DOHH2 (cell line): ENCODE data around the gene ZBTB40.

Source experiments
- H3F3A ChIP-seq: fragments of 200-600 bp; sonication (generic), shearing (Covaris generic); 2 replicates; pipeline ENCODE4 v1.6.0; 2016; ENCODE audit warnings: antibody characterized with exemption, mild to moderate bottlenecking; ENCODE audit not compliant: control insufficient read depth, insufficient read depth
- H3K27ac ChIP-seq: fragments of 200-600 bp; sonication (generic); 2 replicates; pipeline ENCODE4 v1.5.1; 2014; ENCODE audit warnings: low read depth, mild to moderate bottlenecking, low read length, moderate library complexity
- H3K27me3 ChIP-seq: fragments of 200-600 bp; sonication (generic); 2 replicates; pipeline ENCODE4 v1.6.1; 2014; ENCODE audit warnings: mild to moderate bottlenecking, low read length, mixed read lengths; ENCODE audit not compliant: control insufficient read depth
- H3K36me3 ChIP-seq: fragments of 200-600 bp; sonication (generic); 2 replicates; pipeline ENCODE4 v1.6.1; 2014; ENCODE audit warnings: mild to moderate bottlenecking, low read length, moderate library complexity, mixed read lengths; ENCODE audit not compliant: control insufficient read depth
- H3K4me1 ChIP-seq: fragments of 200-600 bp; sonication (generic); 2 replicates; pipeline ENCODE4 v1.6.1; 2014; ENCODE audit warnings: mild to moderate bottlenecking, low read length, mixed read lengths; ENCODE audit not compliant: control insufficient read depth
- H3K4me2 ChIP-seq: fragments of 200-600 bp; sonication (generic); 2 replicates; pipeline ENCODE4 v1.6.0; 2014; ENCODE audit warnings: mild to moderate bottlenecking, low read length, moderate library complexity
- H3K4me3 ChIP-seq: fragments of 200-600 bp; sonication (generic); 2 replicates; pipeline ENCODE4 v1.5.1; 2014; ENCODE audit warnings: mild to moderate bottlenecking, low read length, mixed read lengths
- H3K79me2 ChIP-seq: fragments of 200-600 bp; sonication (generic); 2 replicates; pipeline ENCODE4 v1.6.1; 2014; ENCODE audit warnings: mild to moderate bottlenecking, low read length, mixed read lengths; ENCODE audit not compliant: control insufficient read depth
- H3K9me2 ChIP-seq: fragments of 200-600 bp; sonication (generic); replicated peaks from 2 replicates; pipeline ENCODE4 v1.6.1; 2014; ENCODE audit warnings: mild to moderate bottlenecking, low read length, mixed read lengths; ENCODE audit not compliant: control insufficient read depth
- H3K9me3 ChIP-seq: fragments of 200-600 bp; sonication (generic); 2 replicates; pipeline ENCODE4 v1.6.1; 2014; ENCODE audit warnings: antibody characterized with exemption, low read length, mixed read lengths; ENCODE audit not compliant: control insufficient read depth, insufficient read depth
- H4K20me1 ChIP-seq: fragments of 200-600 bp; sonication (generic); 2 replicates; pipeline ENCODE4 v1.6.0; 2014; ENCODE audit warnings: low read depth, mild to moderate bottlenecking, antibody characterized with exemption, low read length, moderate library complexity; ENCODE audit not compliant: control insufficient read depth, insufficient read depth
- EZH2phosphoT487 ChIP-seq: fragments of 200-600 bp; sonication (generic); IDR thresholded peaks from 2 replicates; pipeline ENCODE4 v1.6.1; 2017; ENCODE audit warnings: borderline replicate concordance, mild to moderate bottlenecking, antibody characterized with exemption, low read length, moderate library complexity, mixed read lengths
- TF ChIP-seq, protein P1 (sequence below): fragments of 200-600 bp; sonication (generic); IDR thresholded peaks from one replicate; pipeline ENCODE4 v1.5.1; 2014; ENCODE audit warnings: antibody characterized with exemption, mild to moderate bottlenecking, low read depth, low read length; ENCODE audit not compliant: poor library complexity, severe bottlenecking

Gene ZBTB40

DNA sequence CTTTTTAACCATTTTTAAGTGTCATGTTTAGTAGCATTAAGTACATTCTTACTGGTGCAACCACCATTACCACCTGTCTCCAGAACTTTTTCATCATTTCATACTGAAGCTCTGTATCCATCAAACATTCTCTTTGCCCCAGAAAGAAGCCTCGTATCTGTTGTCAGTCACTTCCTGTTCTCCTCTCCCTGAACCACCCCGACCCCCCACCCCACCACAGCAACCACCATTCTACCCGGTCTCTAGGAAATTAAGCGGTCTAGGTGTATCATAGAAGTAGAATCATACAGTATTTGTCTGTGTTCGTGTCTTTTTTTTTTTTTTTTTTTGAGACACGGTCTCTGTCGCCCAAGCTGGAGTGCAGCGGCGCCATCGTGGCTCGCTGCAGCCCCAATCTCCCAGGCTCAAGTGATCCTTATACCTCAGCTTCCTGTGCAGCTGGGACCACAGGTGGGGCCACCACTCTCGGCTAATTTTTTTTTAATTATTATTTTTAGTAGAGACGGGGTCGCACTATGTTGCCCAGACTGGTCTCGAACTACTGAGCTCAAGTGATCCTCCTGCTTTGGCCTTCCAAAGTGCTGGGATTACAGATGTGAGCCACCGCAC, 88.0 kb downstream of the ZBTB40 start:
- peaks cover 20% of the 10 kb centered on the region for H3K4me1 ChIP-seq
- no peaks in the 10 kb centered on the region for H3K9me2 ChIP-seq
- peak overlapping the region; percentile 21 for H3K4me2 ChIP-seq
- TF ChIP-seq, protein P1, sequence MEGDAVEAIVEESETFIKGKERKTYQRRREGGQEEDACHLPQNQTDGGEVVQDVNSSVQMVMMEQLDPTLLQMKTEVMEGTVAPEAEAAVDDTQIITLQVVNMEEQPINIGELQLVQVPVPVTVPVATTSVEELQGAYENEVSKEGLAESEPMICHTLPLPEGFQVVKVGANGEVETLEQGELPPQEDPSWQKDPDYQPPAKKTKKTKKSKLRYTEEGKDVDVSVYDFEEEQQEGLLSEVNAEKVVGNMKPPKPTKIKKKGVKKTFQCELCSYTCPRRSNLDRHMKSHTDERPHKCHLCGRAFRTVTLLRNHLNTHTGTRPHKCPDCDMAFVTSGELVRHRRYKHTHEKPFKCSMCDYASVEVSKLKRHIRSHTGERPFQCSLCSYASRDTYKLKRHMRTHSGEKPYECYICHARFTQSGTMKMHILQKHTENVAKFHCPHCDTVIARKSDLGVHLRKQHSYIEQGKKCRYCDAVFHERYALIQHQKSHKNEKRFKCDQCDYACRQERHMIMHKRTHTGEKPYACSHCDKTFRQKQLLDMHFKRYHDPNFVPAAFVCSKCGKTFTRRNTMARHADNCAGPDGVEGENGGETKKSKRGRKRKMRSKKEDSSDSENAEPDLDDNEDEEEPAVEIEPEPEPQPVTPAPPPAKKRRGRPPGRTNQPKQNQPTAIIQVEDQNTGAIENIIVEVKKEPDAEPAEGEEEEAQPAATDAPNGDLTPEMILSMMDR: no peak
- no peak for TF ChIP-seq EZH2phosphoT487
- H3K27me3 ChIP-seq: no peaks in the 10 kb centered on the region
- no peaks in the 10 kb centered on the region for H3F3A ChIP-seq
- H3K36me3 ChIP-seq: no peaks in the 10 kb centered on the region
- no peaks in the 10 kb centered on the region for H4K20me1 ChIP-seq
- no peak overlapping the region for H3K4me3 ChIP-seq
- no peaks in the 10 kb centered on the region for H3K79me2 ChIP-seq
- no peak overlapping the region for H3K27ac ChIP-seq
- no peaks in the 10 kb centered on the region for H3K9me3 ChIP-seq

DNA sequence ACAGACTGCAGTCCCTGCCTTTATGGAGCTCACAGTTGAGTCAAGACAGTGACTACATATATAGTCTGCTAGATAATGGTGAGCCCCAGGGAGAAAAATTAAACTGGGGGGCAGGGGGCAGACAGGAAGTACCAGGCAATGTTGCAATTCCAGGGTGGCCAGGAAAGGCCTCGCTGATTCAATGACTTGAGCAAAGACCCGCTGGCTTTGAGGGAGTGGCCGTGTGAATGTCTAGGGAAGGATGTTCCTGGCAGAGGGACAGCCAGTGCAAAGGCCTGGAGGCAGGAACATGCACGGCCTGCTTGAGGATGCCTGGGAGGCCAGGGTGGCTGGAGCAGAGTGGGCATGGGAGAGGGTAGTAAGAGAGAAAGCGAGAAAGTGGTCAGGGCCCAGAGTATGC, 88.7 kb downstream of the ZBTB40 start:
- H3K9me2 ChIP-seq: no peaks in the 10 kb centered on the region
- no peak overlapping the region for H3K27ac ChIP-seq
- TF ChIP-seq EZH2phosphoT487: no peak
- TF ChIP-seq, protein P1: no peak
- H3F3A ChIP-seq: no peaks in the 10 kb centered on the region
- H3K79me2 ChIP-seq: no peaks in the 10 kb centered on the region
- no peaks in the 10 kb centered on the region for H4K20me1 ChIP-seq
- no peak overlapping the region for H3K4me2 ChIP-seq
- H3K4me1 ChIP-seq: peaks cover 20% of the 10 kb centered on the region
- no peak overlapping the region for H3K4me3 ChIP-seq
- H3K36me3 ChIP-seq: no peaks in the 10 kb centered on the region
- no peaks in the 10 kb centered on the region for H3K9me3 ChIP-seq
- H3K27me3 ChIP-seq: no peaks in the 10 kb centered on the region

DNA sequence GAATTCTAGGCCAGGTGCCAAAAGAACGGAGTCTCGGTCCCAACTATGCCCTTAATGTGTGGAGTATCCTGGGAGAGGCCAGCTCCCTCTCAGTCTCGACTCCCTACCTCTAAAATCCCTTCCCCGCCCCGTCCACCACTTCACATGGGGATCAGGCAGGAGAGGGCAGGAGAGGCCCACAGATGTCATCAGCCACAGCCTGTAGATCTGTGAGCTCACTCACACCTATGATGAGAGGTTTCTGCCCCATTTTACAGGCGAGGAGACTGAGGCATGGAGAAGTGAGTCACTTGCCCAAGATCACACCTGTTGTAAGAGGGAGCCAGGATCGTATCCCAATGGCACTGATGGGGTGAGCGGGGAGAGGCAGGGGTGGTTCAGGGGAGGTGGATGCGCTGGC, 91.2 kb downstream of the ZBTB40 start:
- TF ChIP-seq EZH2phosphoT487: no peak
- TF ChIP-seq, protein P1: no peak
- H3K9me2 ChIP-seq: no peaks in the 10 kb centered on the region

More for the DNA sequence above, 91.2 kb downstream of the ZBTB40 start:
- Histone ChIP-seq H3K4me1 (peaks cover 20% of the 10 kb centered on the region), H3K4me3 (no peak overlapping the region), H3K4me2 (no peak overlapping the region), H3K79me2 (no peaks in the 10 kb centered on the region), H3K9me3 (no peaks in the 10 kb centered on the region), H3K27me3 (no peaks in the 10 kb centered on the region), H4K20me1 (no peaks in the 10 kb centered on the region), H3F3A (no peaks in the 10 kb centered on the region), H3K27ac (no peak overlapping the region), H3K36me3 (no peaks in the 10 kb centered on the region)
